Activated naive CD4-positive, alpha-beta T cell treated with anti-CD3 and anti-CD28 coated beads, Interleukin-2, amount 10 ng/mL, durations not matched to agents 5 hours and 36 hours (primary cell): ENCODE data around the gene SIRPG. TPM values are rescaled to one million over a fixed set of nuclear protein-coding genes. Genes with fewer than 3 reads are reported as not detected.

ENCODE experiments used
- total RNA-seq, 2 experiments: library from RNA; stranded (reverse); gene quantifications; one replicate each; pipeline ENCODE4 v1.2.3, GENCODE V29; 2021

Gene SIRPG
- total RNA-seq: 100 to 1,000 TPM; 108 to 113 TPM

GRCh38 chr20:1657556-1658334 is at the start of gene SIRPG:
TSS of gene SIRPG (minus strand) at chr20:1657779. CDS start at chr20:1657714, 65 bp downstream.

DNA sequence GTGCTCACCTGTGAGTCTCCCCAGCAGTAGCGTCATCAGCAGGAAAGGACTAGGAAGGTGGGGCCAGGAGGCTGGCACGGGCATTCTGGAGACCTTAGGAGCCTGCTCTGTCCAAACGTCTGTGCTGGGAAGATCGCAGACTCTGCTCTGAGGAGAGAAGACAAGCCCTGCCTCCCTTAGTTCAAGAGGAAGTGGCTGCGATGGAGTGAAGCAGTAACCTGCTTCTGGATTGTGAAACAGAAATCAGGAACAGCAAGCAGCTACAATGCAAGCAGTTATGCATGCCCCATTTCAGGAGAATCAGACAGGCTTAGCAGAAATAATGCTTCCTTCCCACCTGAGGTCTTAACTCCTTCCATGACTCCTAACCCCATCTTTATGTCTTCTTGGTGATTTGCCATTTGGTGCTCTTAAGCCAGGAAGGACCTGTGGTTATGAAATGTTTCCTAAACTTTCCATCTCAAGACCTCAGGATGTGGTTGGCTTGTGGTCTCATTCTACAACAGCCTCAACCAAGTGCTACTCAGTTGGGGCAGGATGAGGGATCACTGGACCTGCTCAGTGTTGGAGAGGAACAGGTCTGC is 37.6 kb downstream of the SIRPG start, which contains the start of gene SIRPB1:
Gene SIRPB1 (minus strand): TSS at position 149 of the 584 bp plus-strand sequence. CDS start 65 bp downstream, at position 84.

Other genes starting within 250 kb of the SIRPG start
- gene NSFL1C, start 190.9 kb downstream of the SIRPG start, total RNA-seq: 10 to 100 TPM; 55.3 to 57.1 TPM
- not detected for gene SIRPB2, start 166.4 kb downstream of the SIRPG start, total RNA-seq
- gene SIRPD, start 100.1 kb downstream of the SIRPG start, total RNA-seq: under 1 TPM in 1 of 2 experiments, not detected in 1; 0.13 TPM
- gene SIRPB1, start 37.8 kb downstream of the SIRPG start, total RNA-seq: 1 to 10 TPM; 5.4 to 7.4 TPM
- gene SIRPA, start 237.6 kb upstream of the SIRPG start, total RNA-seq: not detected